ENCODE measurements around the gene HDAC5. TPM values are rescaled to one million over a fixed set of nuclear protein-coding genes. Genes with fewer than 3 reads are reported as not detected.
A peak's percentile ranks its signal among the peaks of the same experiment; 100 is the strongest.
"Not testable (repeated sequence)": the region's sequence is repeated elsewhere in the genome, so short reads cannot be mapped to it uniquely, and the experiment has no call there.

HDAC5 gene
- total and polyA plus RNA-seq, 7 donors = 15.3 to 87.5 (median 58.2) TPM

DNA sequence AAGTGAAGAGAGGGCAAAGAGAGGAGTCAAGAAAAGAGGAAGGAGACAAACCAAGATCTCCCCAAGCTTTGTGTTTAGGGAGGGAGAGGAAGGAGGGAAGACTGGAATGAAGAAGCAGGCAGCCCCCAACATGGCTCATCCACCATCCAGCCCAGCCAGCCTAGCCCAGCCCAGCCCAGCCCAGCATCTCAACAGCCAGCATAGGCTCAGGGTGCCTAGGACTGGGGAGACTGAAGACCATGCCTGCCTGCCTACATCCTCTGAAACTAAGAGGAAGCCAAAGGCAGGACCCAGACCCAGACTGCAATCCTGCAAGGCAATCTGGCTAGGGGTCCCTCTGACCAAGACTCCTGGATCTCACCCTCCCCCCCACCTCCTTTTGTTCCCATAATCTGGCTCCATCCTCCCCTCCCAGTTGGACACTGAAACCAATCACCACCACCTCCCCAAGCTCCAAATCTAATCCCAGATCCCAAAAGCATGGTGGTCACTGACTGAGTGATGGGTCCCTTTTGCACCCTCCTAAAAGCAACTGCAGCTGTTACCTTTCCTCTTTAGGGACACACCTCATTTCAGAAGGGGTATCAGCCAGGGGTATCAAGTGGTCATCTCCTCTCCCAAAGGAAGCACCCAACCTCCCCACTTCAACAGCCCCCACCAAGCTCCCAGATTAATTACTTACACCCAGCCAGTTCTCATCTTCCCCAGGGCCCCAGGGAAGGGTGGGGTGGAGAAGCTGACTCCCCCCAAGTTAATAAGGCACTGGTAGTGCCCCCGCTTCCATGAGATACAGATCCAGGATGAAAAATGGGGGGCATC, 1.2 kb downstream of the HDAC5 start:
- peak overlapping the region; percentile 93 to 95 (median 94) for H3K27ac ChIP-seq
- no peaks in the 10 kb centered on the region for H3K27me3 ChIP-seq
- peaks cover 0 to 62% (median 50%) of the 10 kb centered on the region in 4 donors for H3K4me1 ChIP-seq
- no peaks in the 10 kb centered on the region for H3K9me3 ChIP-seq
- intact Hi-C loops (cut with DNase I) = loop anchor here (2.0 to 5.0 kb wide), 3 partner anchors 51 to 215 kb away; partner anchors contain the start of genes G6PC3, MPP2 and TMUB2
- H3K36me3 ChIP-seq = peaks cover 0 to under 1% (median 0%) of the 10 kb centered on the region in 4 donors
- no peak for TF ChIP-seq POLR2A (IDR thresholded peaks at IDR 0.05)
- TF ChIP-seq, protein P1, sequence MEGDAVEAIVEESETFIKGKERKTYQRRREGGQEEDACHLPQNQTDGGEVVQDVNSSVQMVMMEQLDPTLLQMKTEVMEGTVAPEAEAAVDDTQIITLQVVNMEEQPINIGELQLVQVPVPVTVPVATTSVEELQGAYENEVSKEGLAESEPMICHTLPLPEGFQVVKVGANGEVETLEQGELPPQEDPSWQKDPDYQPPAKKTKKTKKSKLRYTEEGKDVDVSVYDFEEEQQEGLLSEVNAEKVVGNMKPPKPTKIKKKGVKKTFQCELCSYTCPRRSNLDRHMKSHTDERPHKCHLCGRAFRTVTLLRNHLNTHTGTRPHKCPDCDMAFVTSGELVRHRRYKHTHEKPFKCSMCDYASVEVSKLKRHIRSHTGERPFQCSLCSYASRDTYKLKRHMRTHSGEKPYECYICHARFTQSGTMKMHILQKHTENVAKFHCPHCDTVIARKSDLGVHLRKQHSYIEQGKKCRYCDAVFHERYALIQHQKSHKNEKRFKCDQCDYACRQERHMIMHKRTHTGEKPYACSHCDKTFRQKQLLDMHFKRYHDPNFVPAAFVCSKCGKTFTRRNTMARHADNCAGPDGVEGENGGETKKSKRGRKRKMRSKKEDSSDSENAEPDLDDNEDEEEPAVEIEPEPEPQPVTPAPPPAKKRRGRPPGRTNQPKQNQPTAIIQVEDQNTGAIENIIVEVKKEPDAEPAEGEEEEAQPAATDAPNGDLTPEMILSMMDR (IDR thresholded peaks at IDR 0.05) = no peak
- TF ChIP-seq EP300 (IDR thresholded peaks at IDR 0.05) = no peak
- no peak for TF ChIP-seq POLR2AphosphoS5 (IDR thresholded peaks at IDR 0.05)
- DNase-seq = no peak
- peak overlapping the region; percentile 82 to 97 (median 96) for H3K4me3 ChIP-seq
- WGBS, 2 donors = 56 to 71% methylated on average over 1 of the region's 1 CpG

DNA sequence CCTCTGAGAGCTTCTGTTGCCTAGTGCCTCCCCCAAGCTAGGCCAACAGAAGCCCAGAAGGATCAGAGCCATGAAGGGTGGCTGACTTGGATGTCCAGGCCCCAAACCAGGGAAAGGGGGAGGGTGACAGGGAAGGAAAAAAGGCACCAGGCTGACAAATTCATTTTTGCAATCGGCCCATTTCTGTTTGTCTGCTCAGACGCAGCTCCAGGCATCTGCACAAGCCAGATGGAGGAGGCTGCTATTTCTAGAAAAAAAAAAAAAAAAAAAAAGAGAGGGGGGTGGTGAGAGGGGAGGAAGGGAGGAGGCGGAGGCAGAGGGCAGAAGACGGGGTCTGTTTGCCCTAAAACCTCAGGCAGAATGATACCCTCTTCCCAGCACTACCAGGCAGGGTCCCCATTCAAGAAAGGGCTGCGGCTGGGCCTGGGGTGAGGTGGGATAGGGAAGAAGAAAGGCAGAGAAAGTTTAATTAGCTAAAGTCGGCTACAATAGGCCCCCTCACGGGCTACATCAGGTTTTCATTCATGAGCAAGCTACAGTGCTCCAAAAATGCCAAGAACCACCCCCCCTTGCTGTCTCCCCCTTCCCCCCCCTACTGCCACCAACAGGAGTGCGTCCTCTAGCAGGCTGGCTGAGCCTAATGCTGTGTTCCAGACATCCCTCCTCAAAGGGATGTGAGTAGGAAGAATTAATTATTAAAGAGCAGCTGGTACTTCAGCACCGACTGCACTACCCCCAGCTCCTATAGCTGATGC, 2.4 kb downstream of the HDAC5 start:
- DNase-seq = no peak
- H3K4me1 ChIP-seq = peaks cover 0 to 68% (median 51%) of the 10 kb centered on the region in 4 donors

DNA sequence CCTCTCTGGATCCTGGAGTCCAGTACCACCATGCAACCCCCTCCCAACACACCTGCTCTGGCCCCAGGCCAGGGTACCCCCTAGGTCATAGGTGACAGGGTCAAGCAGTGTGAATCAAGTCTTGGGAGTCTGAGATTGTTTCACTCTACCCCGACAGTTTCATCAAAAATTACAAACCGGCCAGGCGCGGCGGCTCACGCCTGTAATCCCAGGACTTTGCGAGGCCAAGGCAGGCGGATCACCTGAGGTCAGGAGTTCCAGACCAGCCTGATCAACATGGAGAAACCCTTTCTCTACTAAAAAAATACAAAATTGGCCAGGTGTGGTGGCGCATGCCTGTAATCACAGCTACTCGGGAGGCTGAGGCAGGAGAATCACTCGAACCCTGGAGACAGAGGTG, 3.2 kb downstream of the HDAC5 start:
- not testable (repeated sequence) for H3K27me3 ChIP-seq, H3K9me3 ChIP-seq, DNase-seq, H3K4me3 ChIP-seq
- peaks cover 0 to 16% (median 6%) of the 10 kb centered on the region in 4 donors for H3K36me3 ChIP-seq
- H3K27ac ChIP-seq = peak overlapping the region in 3 of 4 donors; percentile 14 to 94 (median 93)
- WGBS, 2 donors = 92 to 93% methylated on average over 11 of the region's 11 CpGs
- peaks cover 0 to 76% (median 58%) of the 10 kb centered on the region in 4 donors for H3K4me1 ChIP-seq
- intact Hi-C loops (cut with DNase I) = loop anchor here (5.0 kb wide), 2 partner anchors 67 to 213 kb away; partner anchors contain the start of genes MPP2 and TMUB2

More for the DNA sequence above, 2.4 kb downstream of the HDAC5 start:
- peak overlapping the region in 3 of 4 donors; percentile 93 to 94 (median 93) for H3K27ac ChIP-seq
- TF ChIP-seq POLR2AphosphoS5 (IDR thresholded peaks at IDR 0.05) (no peak), EP300 (IDR thresholded peaks at IDR 0.05) (no peak), POLR2A (IDR thresholded peaks at IDR 0.05) (no peak)
- TF ChIP-seq, protein P1 (IDR thresholded peaks at IDR 0.05) = no peak
- intact Hi-C loops (cut with DNase I) = loop anchor here (5.0 kb wide), 2 partner anchors 66 to 214 kb away; partner anchors contain the start of genes MPP2 and TMUB2
- WGBS, 2 donors = 70 to 76% methylated on average over 9 of the region's 9 CpGs
- no peaks in the 10 kb centered on the region for H3K27me3 ChIP-seq
- peak overlapping the region in 1 of 4 donors; percentile 96 for H3K4me3 ChIP-seq
- H3K36me3 ChIP-seq = peaks cover 0 to 12% (median 6%) of the 10 kb centered on the region in 4 donors
- no peaks in the 10 kb centered on the region for H3K9me3 ChIP-seq

DNA sequence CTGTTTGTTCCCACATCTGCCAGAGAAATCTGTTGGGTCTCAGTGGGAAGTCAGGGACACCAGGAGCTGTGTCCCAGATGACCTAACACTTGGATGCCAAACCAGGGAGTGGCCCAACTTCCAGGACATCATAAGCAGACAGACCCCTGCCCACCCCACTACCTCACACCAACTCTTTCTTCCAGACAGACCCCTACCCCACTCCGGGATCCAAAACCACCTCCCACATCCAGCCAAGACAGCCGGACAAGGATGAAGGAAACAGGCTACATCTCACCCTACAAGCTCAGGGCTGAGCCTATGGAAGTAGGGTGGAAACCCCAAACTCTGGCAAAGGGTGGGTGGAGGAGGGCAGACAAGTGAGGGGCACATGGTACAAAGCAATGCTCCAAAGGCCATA, 3.6 kb downstream of the HDAC5 start:
- H3K27me3 ChIP-seq = no peaks in the 10 kb centered on the region
- no peak for DNase-seq
- TF ChIP-seq POLR2A (IDR thresholded peaks at IDR 0.05) (no peak), POLR2AphosphoS5 (IDR thresholded peaks at IDR 0.05) (no peak), EP300 (IDR thresholded peaks at IDR 0.05) (no peak)
- TF ChIP-seq, protein P1 (IDR thresholded peaks at IDR 0.05) = no peak
- intact Hi-C loops (cut with DNase I) = loop anchor here (5.0 kb wide), 2 partner anchors 68 to 212 kb away; partner anchors contain the start of genes MPP2 and TMUB2
- H3K27ac ChIP-seq = no peak overlapping the region
- WGBS, 2 donors = 95 to 97% methylated on average over 2 of the region's 2 CpGs
- no peaks in the 10 kb centered on the region for H3K9me3 ChIP-seq
- H3K4me3 ChIP-seq = no peak overlapping the region
- H3K36me3 ChIP-seq = peaks cover 0 to 21% (median 6%) of the 10 kb centered on the region in 4 donors
- H3K4me1 ChIP-seq = peaks cover 0 to 78% (median 59%) of the 10 kb centered on the region in 4 donors
